ENCODE results near the gene TMEM138. TPM values are rescaled to one million over a fixed set of nuclear protein-coding genes. Genes with fewer than 3 reads are reported as not detected.

Gene TMEM138
- total RNA-seq, 2 donors from 2014 or later = 17.9 to 35.4 TPM

DNA sequence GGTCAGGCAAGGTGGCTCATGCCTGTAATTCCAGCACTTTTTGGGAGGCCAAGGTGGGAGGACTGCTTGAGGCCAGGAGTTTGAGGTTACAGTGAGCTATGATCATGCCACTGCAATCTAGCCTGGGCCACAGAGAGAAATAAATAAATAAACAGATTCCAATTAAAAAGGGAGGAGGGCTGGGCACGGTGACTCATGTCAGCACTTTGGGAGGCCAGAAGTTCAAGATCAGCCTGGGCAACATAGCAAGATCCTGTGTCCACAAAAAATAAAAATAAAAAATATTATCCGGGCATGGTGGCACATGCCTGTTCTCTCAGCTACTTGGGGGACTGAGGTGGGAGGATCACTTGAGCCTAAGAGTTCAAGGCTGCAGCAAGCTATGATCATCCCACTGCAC is 8.0 kb upstream of the TMEM138 start:
- intact Hi-C loops (cut with DNase I) = no loop called here
- no peak overlapping the region for H3K4me3 ChIP-seq
- 75% methylated on average over 2 of the region's 2 CpGs for WGBS
- DNase-seq (ENCODE audit: low spot score) = no peak
- no peaks in the 10 kb centered on the region for H3K4me1 ChIP-seq (replicated peaks)
- H3K36me3 ChIP-seq = peaks cover 0 to 6% of the 10 kb centered on the region in 2 donors
- no peaks in the 10 kb centered on the region for H3K27me3 ChIP-seq (replicated peaks; ENCODE audit: insufficient read depth)
- H3K9me3 ChIP-seq = no peaks in the 10 kb centered on the region
- H3K27ac ChIP-seq = no peak overlapping the region
- TF ChIP-seq POLR2AphosphoS5 (IDR thresholded peaks at IDR 0.05) = no peak
- TF ChIP-seq POLR2A (IDR thresholded peaks at IDR 0.05) = no peak
- TF ChIP-seq, protein P1, sequence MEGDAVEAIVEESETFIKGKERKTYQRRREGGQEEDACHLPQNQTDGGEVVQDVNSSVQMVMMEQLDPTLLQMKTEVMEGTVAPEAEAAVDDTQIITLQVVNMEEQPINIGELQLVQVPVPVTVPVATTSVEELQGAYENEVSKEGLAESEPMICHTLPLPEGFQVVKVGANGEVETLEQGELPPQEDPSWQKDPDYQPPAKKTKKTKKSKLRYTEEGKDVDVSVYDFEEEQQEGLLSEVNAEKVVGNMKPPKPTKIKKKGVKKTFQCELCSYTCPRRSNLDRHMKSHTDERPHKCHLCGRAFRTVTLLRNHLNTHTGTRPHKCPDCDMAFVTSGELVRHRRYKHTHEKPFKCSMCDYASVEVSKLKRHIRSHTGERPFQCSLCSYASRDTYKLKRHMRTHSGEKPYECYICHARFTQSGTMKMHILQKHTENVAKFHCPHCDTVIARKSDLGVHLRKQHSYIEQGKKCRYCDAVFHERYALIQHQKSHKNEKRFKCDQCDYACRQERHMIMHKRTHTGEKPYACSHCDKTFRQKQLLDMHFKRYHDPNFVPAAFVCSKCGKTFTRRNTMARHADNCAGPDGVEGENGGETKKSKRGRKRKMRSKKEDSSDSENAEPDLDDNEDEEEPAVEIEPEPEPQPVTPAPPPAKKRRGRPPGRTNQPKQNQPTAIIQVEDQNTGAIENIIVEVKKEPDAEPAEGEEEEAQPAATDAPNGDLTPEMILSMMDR (IDR thresholded peaks at IDR 0.05) = no peak

DNA sequence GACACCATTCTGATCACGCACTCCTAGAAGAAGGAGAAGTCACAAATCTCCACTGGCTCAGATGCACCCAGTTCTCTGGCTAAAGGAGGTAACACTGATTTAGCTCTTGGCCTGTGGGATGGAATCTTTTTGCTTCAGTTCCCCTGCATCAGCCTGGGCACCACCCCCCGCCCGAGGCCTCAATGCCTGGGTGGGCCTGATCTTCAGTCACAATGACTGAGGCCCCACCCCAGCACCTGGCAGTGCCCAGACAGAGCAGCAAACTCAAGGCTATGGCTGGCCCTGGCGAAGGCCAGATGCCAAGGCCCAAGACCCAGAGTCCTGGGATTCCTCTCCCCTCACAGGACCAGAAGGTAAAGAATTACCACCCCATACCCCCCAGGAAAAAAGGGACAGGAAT is 5.5 kb upstream of the TMEM138 start:
- TF ChIP-seq, protein P1 (IDR thresholded peaks at IDR 0.05) = no peak
- no peak for TF ChIP-seq POLR2A (IDR thresholded peaks at IDR 0.05)
- Histone ChIP-seq H3K4me3 (no peak overlapping the region), H3K4me1 (replicated peaks) (peaks cover 4% of the 10 kb centered on the region), H3K36me3 (peaks cover 0 to 6% of the 10 kb centered on the region in 2 donors), H3K9me3 (no peaks in the 10 kb centered on the region), H3K27ac (no peak overlapping the region), H3K27me3 (replicated peaks; ENCODE audit: insufficient read depth) (no peaks in the 10 kb centered on the region)
- 95% methylated on average over 4 of the region's 4 CpGs for WGBS
- intact Hi-C loops (cut with DNase I) = no loop called here
- no peak for DNase-seq (ENCODE audit: low spot score)

DNA sequence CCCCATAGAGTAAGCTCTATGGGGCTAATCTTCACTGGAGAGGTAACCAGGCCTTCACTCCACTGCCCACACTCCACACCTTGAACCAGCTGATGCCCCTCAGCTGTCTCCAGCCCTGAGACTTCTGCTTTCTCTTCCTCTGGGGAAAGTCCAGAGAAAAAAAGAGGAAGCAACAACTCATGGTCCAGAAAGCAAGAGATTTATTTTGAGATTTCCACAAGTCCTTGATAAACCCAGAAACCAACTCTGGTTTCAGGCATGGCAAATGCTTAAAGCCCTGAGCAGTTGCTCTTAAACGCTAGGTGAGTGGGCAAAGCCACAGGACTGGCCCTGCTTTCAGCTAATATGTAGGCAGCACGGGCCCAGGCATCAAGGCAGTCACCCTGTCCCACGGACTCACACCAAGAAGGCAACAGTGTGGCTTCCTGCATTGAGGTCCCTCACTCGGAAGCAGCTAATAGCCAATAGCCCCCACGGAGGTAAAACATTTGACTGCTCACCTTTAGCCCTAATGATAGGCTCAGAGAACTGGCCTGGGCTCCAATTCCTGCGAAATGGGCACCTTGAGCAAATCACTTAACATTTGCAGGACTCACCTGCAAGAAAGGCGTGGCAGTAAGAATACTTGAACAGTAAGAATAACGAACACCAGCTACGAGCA is 4.8 kb upstream of the TMEM138 start:
- Histone ChIP-seq H3K27ac (no peak overlapping the region), H3K27me3 (replicated peaks; ENCODE audit: insufficient read depth) (no peaks in the 10 kb centered on the region), H3K9me3 (no peaks in the 10 kb centered on the region), H3K4me1 (replicated peaks) (peaks cover 4% of the 10 kb centered on the region), H3K36me3 (peaks cover 0 to 6% of the 10 kb centered on the region in 2 donors), H3K4me3 (no peak overlapping the region)
- intact Hi-C loops (cut with DNase I) = no loop called here
- 87% methylated on average over 9 of the region's 9 CpGs for WGBS
- DNase-seq (ENCODE audit: low spot score) = no peak
- TF ChIP-seq POLR2AphosphoS5 (IDR thresholded peaks at IDR 0.05) (no peak), POLR2A (IDR thresholded peaks at IDR 0.05) (no peak)
- TF ChIP-seq, protein P1 (IDR thresholded peaks at IDR 0.05) = no peak

DNA sequence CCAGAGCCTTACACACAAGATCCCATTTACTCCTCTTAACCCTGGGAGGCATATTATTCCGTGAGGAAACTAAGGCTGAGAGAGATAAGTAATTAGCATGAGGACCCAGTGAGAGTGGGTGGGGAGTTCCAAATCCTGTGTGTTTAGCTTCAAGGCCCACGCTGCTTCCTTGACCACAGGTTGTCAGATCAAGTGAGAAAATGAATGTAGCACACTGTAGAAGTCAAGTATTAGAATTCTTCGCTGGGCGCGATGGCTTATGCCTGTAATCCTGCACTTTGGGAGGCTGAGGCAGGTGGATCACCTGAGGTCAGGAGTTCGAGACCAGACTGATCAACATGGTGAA is 4.3 kb upstream of the TMEM138 start:
- H3K4me1 ChIP-seq (replicated peaks) = peaks cover 4% of the 10 kb centered on the region
- DNase-seq (ENCODE audit: low spot score) = no peak
- intact Hi-C loops (cut with DNase I) = no loop called here
- H3K9me3 ChIP-seq = no peaks in the 10 kb centered on the region
- H3K27me3 ChIP-seq (replicated peaks; ENCODE audit: insufficient read depth) = no peaks in the 10 kb centered on the region
- no peak overlapping the region for H3K4me3 ChIP-seq
- WGBS = 93% methylated on average over 6 of the region's 6 CpGs
- H3K36me3 ChIP-seq = peaks cover 0 to 4% of the 10 kb centered on the region in 2 donors
- H3K27ac ChIP-seq = no peak overlapping the region
- TF ChIP-seq POLR2A (IDR thresholded peaks at IDR 0.05) = no peak
- TF ChIP-seq POLR2AphosphoS5 (IDR thresholded peaks at IDR 0.05) = no peak
- TF ChIP-seq, protein P1 (IDR thresholded peaks at IDR 0.05) = no peak

DNA sequence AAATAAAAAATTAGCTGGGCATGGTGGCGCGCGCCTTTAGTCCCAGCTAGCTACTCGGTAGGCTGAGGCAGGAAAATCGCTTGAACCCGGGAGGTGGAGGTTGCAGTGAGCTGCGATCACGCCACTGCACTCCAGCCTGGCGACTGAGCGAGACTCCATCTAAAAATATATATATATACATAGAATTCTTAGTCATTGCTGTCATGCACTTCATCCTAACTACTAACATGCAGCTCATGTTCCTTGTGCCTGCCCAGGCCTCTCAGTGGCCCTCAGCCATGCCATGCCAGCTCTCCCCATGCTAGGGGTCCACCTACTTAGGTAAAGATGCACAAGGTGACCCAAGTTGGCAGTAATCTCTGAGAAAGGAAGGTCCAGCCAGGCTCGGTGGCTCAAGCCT is 3.6 kb upstream of the TMEM138 start:
- 96% methylated on average over 11 of the region's 11 CpGs for WGBS
- DNase-seq (ENCODE audit: low spot score) = no peak
- Histone ChIP-seq H3K36me3 (no peaks in the 10 kb centered on the region), H3K9me3 (no peaks in the 10 kb centered on the region), H3K4me3 (no peak overlapping the region), H3K27me3 (replicated peaks; ENCODE audit: insufficient read depth) (no peaks in the 10 kb centered on the region), H3K27ac (no peak overlapping the region), H3K4me1 (replicated peaks) (peaks cover 4% of the 10 kb centered on the region)
- intact Hi-C loops (cut with DNase I) = no loop called here
- TF ChIP-seq, protein P1 (IDR thresholded peaks at IDR 0.05) = no peak
- TF ChIP-seq POLR2AphosphoS5 (IDR thresholded peaks at IDR 0.05) (no peak), POLR2A (IDR thresholded peaks at IDR 0.05) (no peak)
